GM13977 (cell line): ENCODE data around the gene EPS8.

Experiments
- DNase-seq: peaks from one replicate; pipeline ENCODE4 v3.0.0; 2012; ENCODE audit warnings: low spot score
- CTCF ChIP-seq: IDR thresholded peaks from 2 replicates; pipeline ENCODE4 v1.5.1; 2012; ENCODE audit warnings: mild to moderate bottlenecking, control low read depth; ENCODE audit not compliant: insufficient read depth; ENCODE audit errors: extremely low read depth, missing control alignments
- in situ Hi-C: fragments of 300-500 bp; cut with MboI; formaldehyde crosslinking; loops from one replicate; pipeline ENCODE4 v1.12.0; 2022; ENCODE audit warnings: low sequenced_read_pairs, low pct_unique_long_range_greater_than_20kb, mixed read lengths, inconsistent platforms; ENCODE audit not compliant: unreplicated experiment

Gene EPS8

GRCh38 chr12:15800278-15800677 lies 11.1 kb upstream of the EPS8 start:
- DNase-seq = no peak
- in situ Hi-C loops = no loop called here

GRCh38 chr12:15797818-15798217 lies 8.6 kb upstream of the EPS8 start:
- no peak for DNase-seq
- TF ChIP-seq CTCF = no peak
- in situ Hi-C loops = no loop called here

More at GRCh38 chr12:15800278-15800677, 11.1 kb upstream of the EPS8 start:
- TF ChIP-seq CTCF = no peak

DNA sequence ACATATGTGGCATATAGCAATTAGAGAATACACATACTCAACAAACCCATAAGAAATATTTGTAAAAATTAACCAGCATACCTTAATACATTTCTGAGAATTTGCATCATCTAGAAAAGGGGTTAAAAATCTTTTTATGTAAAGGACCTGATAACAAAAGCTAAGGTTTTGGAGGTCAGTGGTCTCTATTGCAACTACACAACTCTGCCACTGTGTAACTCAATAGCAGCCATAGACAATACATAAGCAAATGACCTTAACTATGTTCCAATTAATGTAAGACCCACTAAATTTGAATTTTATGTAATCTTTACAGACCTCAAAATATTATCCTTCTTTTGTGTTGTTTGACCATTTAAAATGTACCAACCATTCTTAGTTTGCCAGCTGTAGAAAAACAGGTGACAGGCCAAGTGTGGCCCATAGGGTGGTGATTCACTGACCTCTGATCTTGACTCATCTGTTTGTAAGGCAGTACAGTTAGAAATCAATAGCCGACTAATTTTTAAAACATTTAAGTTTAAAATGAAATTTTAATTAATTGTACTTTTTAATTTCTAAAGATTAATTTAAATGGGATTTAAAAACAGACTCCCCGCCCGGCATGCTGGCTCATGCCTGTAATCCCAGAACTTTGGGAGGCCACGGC lies 7.4 kb upstream of the EPS8 start:
- TF ChIP-seq CTCF = no peak
- DNase-seq = no peak
- in situ Hi-C loops = no loop called here

DNA sequence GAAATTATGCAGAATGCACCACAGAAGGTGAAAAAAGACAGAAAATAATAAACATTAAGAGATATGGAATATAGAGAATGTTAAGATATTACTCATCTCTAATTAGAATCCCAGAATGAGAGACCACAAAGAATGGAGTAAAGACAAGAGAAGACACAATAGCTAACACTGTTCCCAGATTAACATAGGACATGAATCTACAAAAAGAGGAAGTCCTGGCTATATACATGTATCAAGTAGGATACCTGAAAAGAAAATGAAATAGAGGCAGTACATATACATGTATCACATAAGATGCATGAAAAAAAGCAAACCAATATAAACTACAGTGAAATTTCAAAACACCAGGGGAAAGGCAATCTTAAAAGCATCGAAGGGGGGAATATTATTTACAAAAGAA lies 5.6 kb upstream of the EPS8 start:
- in situ Hi-C loops = no loop called here
- no peak for TF ChIP-seq CTCF
- DNase-seq = no peak

GRCh38 chr12:15794196-15794595 lies 5.0 kb upstream of the EPS8 start:
- in situ Hi-C loops = no loop called here
- DNase-seq = no peak
- TF ChIP-seq CTCF = no peak

- in situ Hi-C loops = no loop called here
- peak; percentile 27 for DNase-seq
- TF ChIP-seq CTCF = no peak
These were observed 662 bp downstream of the EPS8 start for GRCh38 chr12:15788233-15789219.
